GM15510 (cell line): ENCODE results near the gene IL1RAPL2.

Experiments used
- POLR2A ChIP-seq: IDR thresholded peaks from 3 replicates; pipeline ENCODE4 v1.6.1; 2011; ENCODE audit warnings: borderline replicate concordance; ENCODE audit not compliant: insufficient read length; ENCODE audit errors: extremely low read depth

The IL1RAPL2 gene

DNA sequence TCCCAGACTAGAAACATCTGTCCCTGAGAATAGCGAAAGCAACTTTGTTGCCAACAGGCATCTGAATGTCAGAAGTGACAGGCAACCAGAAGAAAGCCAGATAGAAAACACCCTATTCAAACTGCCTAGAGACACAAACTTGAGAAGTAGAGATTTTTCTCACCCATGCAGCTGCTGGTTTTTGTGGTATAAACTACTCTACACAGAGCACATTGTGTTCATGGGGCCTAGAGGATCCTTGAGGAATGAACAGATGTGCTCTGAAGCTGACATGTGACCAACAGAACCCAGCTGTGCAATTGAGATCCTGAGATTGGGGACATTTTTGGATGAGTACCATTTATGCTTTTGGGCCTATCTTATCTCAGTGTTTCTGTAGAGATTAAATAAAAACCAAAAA is 1192.8 kb downstream of the IL1RAPL2 start:
- TF ChIP-seq POLR2A = no peak

DNA sequence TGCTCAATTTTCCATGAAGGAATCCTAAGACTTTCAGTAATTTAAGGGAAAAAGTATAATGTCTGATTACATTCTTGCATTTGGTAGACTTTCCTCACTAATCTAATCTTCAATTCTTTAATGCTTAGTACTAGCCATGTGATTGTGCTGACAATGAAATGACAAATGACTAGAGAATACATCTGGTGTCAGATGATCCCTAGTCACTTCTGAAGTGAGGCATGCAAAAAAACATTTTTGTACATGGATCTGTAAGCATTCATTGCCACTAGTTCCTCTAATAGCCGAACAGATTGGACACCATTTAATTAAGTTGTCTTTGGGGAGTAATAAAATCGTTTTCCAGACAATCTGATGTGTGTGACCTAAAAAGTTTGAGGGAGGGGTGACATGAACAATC is 1193.6 kb downstream of the IL1RAPL2 start:
- no peak for TF ChIP-seq POLR2A

DNA sequence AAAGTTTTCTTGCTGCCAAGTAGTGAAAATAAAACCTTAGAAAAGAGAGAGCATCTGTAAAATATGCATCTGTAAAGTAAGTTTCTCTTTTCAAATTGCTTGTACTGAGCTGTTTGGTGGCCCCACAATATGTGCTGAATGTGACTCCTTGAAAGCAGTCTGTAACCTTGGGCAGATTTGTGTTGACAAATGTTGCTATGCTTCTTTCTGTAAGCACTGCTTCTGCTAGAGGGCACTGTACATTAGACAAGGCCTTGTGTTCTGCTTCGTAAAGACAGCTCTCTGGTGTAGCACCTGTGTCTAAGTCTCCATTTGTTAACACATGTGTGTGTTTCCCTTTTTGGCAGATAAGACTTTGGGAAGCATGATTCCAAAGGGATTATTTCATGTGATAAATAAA is 1199.7 kb downstream of the IL1RAPL2 start:
- TF ChIP-seq POLR2A = no peak

DNA sequence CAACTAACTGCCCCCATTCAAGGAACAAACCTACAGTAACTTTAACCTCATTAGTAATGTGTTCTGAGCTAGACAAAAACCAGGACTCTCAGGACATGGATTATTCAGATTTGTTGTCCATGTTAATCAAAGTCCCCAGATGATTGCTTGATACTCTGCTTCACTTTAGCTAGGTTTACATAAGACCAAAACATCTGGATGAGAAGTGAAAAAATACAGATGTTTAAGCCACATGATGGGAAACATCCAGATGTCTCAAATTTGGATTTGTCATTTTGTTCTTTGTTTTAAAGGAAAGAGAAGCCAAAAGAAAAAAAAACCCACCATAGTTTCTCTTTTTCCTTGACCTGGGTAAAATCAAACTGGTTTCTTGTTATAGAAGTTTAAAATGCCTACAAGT is 1207.8 kb downstream of the IL1RAPL2 start:
- TF ChIP-seq POLR2A = no peak

- no peak for TF ChIP-seq POLR2A
These were observed 1209.7 kb downstream of the IL1RAPL2 start for GRCh38 chrX:105775679-105776078.

- no peak for TF ChIP-seq POLR2A
These were observed 1215.8 kb downstream of the IL1RAPL2 start for GRCh38 chrX:105781804-105782203.

DNA sequence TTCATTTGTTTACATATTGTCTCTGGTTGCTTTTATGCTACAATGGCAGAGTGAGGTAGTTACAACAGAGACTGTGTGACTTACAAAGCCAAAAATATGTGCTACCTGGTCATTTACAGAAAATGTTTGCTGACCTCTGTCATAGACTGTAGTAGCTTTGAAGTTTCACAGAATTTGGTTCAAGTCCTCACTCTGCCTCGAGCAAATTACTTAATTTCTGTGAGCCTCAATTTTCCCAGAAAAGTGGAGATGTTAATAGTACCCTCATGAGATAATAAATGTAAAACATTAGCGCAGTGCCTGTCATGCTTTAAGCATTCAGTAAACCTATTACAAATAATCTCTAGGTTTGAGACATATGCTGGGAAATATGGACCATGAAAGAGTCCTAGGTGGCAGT is 1237.9 kb downstream of the IL1RAPL2 start:
- no peak for TF ChIP-seq POLR2A

- no peak for TF ChIP-seq POLR2A
These were observed 1250.5 kb downstream of the IL1RAPL2 start for GRCh38 chrX:105816517-105816916.
